DMS 273 (cell line): ENCODE data around the gene SCYGR4.

ENCODE experiments used
- DNase-seq: peaks from one replicate; lab custom pipeline; 2025; ENCODE audit not compliant: unreplicated experiment; lab: John Stamatoyannopoulos, UW

Gene SCYGR4

GRCh38 chr2:227613272-227613660, 4.0 kb upstream of the SCYGR4 start:
- DNase-seq, result no peak

DNA sequence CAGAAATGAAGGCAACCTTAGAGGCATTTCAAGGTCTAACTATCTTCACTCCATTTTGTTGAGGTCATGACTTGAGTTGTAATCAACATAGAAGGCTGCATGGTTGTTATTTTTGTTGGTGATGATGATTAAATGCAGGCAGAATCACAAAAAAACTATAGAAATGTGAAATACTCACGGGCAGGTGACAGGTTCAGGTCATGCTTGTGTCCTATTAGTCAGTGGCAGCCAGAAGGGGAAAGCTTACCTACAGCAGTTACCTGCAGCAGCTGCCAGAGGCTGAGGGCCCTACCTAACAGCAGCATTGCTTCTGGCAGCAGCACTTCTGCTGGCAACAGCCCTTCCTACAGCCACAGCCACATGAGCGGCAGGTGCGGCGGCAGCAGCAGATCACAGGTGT, 3.1 kb upstream of the SCYGR4 start:
- DNase-seq, result no peak

- no peak for DNase-seq
Measured at GRCh38 chr2:227614740-227615139, 2.6 kb upstream of the SCYGR4 start, which contains the start of gene SCYGR3. Gene SCYGR3, minus strand, starts transcription at chr2:227614840. Its CDS starts 0 bp downstream, at chr2:227614840.

DNA sequence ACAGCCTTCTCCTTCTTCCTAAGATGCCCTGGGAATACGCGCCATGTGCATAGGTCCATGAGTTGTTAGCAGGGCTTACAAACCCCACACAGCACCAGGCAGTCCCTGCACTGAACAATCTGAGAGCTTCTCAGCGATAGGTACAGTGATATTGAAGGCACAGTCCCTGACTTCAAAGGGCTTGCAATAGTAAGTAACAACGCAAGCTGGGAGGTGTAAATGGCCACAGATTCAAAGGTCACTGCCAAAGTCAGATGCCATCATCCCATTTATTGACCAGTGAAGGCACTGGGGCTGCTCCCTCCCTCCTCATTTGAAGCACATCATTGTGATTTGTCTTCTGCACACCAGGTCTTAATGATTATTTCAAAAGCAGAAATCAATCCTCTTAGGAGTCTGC, 2.1 kb upstream of the SCYGR4 start:
- DNase-seq, result no peak

DNA sequence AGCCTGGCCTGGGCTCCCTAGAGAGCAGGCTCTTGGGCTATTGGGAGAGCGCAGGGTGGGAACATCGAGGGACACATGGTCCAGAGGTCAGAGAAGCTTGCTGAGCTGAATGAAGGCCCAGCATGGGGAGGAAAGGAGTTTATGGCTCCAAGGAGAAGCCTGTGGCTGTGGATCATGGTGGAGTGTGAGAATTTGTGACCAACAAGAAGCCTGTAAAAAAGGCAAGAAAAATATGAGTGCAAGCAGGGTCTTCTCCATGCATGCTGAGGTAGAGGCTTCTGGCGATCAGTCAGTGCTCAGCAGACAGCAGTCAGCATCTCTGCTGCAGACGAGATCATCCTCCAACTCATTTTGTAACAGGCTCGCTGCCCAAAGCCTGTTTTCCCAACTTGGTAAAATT, 1.4 kb upstream of the SCYGR4 start:
- no peak for DNase-seq

DNA sequence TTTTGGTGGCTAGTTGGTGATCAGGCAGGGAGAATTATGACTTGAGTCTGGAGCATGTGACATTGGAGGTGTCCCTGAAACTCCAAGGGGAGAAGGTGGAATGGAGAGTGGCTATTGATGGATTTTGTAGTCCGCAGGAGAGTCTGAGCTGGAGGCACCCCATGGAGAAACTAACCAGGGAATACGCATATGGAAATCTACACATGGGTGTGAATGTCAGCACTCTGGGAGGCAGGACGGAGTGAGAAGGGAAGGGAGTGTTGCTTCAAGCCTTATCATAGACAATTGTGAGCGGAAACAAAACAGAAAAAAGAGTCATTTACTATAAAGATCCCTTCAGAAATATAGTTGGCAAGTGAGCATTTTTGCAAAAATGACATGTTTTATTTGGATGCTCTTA, 667 bp upstream of the SCYGR4 start:
- no peak for DNase-seq

GRCh38 chr2:227623226-227623625, 5.9 kb downstream of the SCYGR4 start:
- no peak for DNase-seq

GRCh38 chr2:227625420-227625819, 8.1 kb downstream of the SCYGR4 start:
- DNase-seq, result no peak

- no peak for DNase-seq
Measured at GRCh38 chr2:227626580-227627151, 9.4 kb downstream of the SCYGR4 start.

DNA sequence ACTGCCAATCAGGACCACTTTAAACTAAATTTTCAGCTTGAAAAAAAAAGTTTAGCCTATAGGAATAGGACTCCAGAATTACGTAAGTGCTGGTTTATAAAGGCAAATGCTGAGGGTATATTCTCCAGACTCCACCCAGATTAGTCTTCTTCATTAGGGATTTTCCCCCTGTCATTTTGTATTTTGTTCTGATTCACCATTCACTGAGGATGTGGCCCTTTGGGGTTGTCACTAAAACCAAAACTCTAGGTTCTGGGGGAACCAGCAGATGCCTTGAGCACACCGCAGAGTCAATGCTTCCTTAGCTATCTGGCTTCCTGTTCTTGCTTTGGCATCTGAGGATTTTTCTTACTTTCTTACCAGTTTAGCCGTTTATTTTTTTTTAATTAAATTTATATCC, 10.5 kb downstream of the SCYGR4 start:
- no peak for DNase-seq

- no peak for DNase-seq
Measured at GRCh38 chr2:227629435-227629834, 12.1 kb downstream of the SCYGR4 start.

DNA sequence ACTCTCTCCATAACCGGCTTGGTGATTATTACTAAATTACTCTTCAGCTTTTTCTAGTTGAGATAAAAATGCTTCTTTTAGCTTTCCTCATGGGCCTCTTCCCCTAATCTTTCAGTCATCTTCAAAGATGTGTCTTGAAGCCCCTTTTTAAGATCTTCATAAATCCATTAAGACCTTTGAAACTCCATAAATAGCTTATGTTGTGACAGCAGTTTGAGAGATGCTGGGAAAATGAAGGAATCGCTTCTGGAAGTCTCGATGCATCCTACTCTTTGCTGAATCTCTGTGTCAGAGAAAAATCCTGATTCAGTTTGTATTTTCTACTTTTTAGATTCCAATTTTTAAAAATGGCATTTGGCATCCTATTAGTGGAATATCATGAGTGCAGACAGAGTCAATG, 13.0 kb downstream of the SCYGR4 start:
- no peak for DNase-seq

- no peak for DNase-seq
Measured at GRCh38 chr2:227632827-227633226, 15.5 kb downstream of the SCYGR4 start.

DNA sequence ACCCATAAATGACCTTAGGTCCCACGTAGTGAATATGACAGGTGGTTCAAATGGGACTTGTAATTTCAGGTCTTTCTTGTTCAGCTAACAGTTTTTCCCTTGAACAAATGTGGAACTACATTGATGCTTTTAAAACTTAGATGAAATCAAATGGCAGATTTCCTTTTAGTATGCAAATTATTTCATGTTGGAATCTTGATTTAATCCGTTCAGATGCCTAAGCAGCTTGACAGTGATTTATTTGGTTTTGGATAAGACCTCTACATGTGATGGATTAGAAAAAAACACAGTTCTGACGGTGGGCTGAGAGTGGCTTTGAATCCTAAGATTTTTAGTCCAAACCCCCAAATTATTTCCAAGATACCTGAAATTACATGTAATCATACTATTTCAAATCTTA, 16.9 kb downstream of the SCYGR4 start:
- no peak for DNase-seq

DNA sequence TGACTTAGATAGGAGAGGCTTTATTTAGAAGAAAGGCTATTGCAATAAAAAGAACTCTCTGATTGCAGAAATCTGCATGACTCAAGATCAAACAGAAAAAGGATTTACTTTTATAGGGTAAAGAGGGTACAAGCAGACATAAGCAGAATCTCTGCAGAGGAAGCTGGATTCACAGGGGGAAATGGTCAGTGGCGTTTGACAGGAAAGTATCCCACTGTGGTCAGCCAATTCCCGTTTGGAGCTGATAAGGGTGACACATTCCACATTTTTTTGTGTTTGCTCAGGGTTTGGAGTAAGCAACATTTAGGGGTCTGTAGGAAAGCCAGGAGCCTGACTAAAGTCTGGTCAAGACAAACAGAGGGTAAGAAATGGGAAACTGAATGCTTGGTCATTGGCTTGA, 25.4 kb downstream of the SCYGR4 start:
- no peak for DNase-seq

DNA sequence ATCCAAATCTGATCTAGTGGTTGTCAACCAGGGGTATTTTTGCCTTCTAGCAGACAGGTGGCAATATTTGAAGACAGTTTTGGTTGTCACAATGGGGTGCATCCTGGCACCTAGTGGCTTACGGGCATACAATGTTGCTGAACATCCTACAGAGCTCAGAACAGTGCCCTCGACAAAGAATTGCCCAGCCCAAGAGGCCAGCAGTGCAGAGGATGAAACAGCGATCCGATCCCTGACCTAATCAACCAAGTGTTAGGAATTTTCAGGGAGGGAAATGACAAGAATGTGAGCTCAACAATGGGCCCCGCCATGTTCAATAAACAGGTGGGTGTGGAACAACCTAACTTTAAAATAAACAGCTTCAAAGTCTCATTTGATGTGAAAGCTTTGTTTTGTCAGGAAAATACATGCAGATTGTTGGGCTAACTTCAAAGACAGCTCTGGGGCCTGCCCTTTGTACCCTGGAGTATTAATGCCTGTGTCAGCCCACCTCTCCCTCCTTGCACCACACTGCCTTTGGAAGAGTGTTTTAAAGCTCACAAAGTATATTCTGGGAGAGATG, 26.8 kb downstream of the SCYGR4 start:
- DNase-seq, result no peak

DNA sequence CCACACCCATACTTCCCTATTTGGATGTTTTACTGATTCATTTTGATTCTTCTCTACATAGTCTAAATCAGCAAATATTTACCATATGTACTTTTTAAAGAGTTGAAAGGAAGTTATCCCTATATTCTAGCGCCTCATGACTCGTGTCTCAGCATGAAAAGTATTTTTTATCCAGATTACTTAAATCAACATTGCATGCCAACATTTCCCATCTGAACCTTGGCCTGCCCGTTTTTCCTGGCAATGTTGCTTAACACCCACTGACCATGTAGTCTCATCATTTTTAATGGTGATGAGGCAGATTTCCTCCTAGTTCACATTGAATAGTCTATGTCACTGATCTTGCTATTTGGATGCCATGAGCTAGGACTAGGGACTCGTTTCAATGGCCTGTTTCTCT, 36.1 kb downstream of the SCYGR4 start:
- no peak for DNase-seq

DNA sequence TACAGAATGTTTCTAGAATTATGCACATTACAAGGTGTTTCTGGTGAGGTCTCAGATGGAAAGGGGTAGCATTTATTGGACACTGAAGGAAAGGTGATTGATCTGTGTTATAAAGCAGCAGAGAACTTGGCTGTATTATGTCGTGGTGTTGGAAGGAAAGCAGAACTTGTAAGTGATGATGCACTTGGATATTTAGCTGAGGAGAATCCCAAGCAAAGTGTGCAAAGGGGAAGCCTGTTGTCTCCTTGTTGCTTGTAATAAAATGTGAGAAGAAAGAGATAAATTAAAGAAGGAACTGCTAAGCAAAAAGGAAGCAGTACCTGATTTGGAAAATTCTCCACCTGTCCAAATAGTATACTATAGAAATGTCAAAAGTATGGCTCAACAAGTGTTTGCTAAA, 37.1 kb downstream of the SCYGR4 start:
- DNase-seq, result no peak

GRCh38 chr2:227655454-227655853, 38.2 kb downstream of the SCYGR4 start:
- DNase-seq, result no peak

- no peak for DNase-seq
Measured at GRCh38 chr2:227657199-227657845, 40.0 kb downstream of the SCYGR4 start.

DNA sequence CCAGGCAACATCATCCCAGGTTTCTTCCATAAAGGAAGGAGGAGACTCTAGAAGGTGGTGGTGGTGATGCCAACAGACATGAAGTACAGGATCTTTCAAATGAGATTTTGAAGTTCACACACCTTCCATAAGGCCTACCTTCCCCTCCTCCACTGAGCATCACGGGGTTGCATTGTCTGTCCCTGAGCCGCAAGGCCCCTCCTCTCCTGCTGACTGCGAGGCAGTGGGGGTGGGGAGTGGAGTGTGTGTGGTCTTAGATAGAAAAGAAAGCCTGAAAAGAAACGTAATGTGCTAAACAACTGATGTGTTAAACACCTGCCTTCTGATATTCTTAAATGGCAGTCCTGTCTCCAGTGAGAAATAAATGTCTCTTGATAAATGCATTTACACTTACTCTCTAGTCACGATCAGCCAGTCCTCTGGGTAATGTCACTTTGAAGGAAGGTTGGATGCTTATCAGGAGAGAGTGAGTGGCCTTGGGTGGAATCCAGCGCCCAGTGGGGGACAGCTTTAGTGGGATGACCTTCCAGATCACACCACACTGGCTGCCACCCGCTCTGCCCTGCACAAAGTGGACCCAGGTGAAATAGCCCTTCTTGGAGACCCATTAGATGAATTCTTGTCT, 43.8 kb downstream of the SCYGR4 start:
- DNase-seq, result no peak

DNA sequence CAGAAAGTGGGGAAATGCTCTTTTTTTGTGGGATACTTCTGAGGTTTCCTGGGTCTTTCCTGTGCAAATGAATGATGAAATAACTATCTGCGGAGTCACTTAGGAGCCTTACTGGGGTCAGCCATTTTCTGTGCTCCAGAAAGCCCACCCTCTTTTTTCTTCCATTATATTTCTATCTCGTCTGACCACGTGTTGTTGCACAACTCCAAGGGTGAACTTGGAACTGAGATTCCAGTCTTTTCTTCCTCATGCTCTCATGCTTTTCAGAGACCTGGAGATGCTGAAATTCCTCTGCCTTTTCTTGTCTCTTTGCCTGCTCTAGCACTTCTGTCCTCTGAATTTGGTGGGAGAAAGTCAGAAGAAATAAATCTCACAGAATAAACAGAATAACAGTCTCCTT, 44.5 kb downstream of the SCYGR4 start:
- no peak for DNase-seq
